GM18909 (cell line): ENCODE data around the gene CAMKK2.
A peak's percentile ranks its signal among the peaks of the same experiment; 100 is the strongest.
"Not testable (repeated sequence)": the region's sequence is repeated elsewhere in the genome, so short reads cannot be mapped to it uniquely, and the experiment has no call there.

Source experiments
- ATAC-seq: cut with Tn5 transposase; IDR thresholded peaks from one replicate; pipeline ENCODE4 v1.9.1; 2021; ENCODE audit warnings: mild to moderate bottlenecking; ENCODE audit not compliant: unreplicated experiment, poor library complexity

Gene CAMKK2

GRCh38 chr12:121296618-121297434, at the start of gene CAMKK2:
TSS of gene CAMKK2 (minus strand) at chr12:121296709. CDS start at chr12:121274526, 22,183 bp downstream.
- peak; percentile 68 for ATAC-seq

- no peak for ATAC-seq
These were observed 48.8 kb upstream of the CAMKK2 start for GRCh38 chr12:121345151-121345815.

- no peak for ATAC-seq
These were observed 48.0 kb upstream of the CAMKK2 start for GRCh38 chr12:121344506-121344905.

GRCh38 chr12:121337416-121337815, 40.9 kb upstream of the CAMKK2 start:
- ATAC-seq: no peak

GRCh38 chr12:121334513-121335343, 38.2 kb upstream of the CAMKK2 start:
- ATAC-seq: no peak

- ATAC-seq: no peak
These were observed 37.2 kb upstream of the CAMKK2 start for GRCh38 chr12:121333747-121334146.

GRCh38 chr12:121331248-121331647, 34.7 kb upstream of the CAMKK2 start:
- no peak for ATAC-seq

- no peak for ATAC-seq
These were observed 34.2 kb upstream of the CAMKK2 start for GRCh38 chr12:121330692-121331091.

- no peak for ATAC-seq
These were observed 33.7 kb upstream of the CAMKK2 start for GRCh38 chr12:121330195-121330594.

GRCh38 chr12:121328620-121329019, 32.1 kb upstream of the CAMKK2 start:
- ATAC-seq: no peak

GRCh38 chr12:121326996-121327674, 30.6 kb upstream of the CAMKK2 start:
- no peak for ATAC-seq

GRCh38 chr12:121325922-121326396, 29.4 kb upstream of the CAMKK2 start:
- no peak for ATAC-seq

GRCh38 chr12:121323908-121324307, 27.4 kb upstream of the CAMKK2 start:
- ATAC-seq: no peak

- ATAC-seq: no peak
These were observed 21.6 kb upstream of the CAMKK2 start for GRCh38 chr12:121318121-121318520.

- ATAC-seq: no peak
These were observed 17.9 kb upstream of the CAMKK2 start for GRCh38 chr12:121314431-121314830.

- ATAC-seq: not testable (repeated sequence)
These were observed 13.7 kb upstream of the CAMKK2 start for GRCh38 chr12:121310231-121310630.

GRCh38 chr12:121307397-121307796, 10.9 kb upstream of the CAMKK2 start:
- not testable (repeated sequence) for ATAC-seq

GRCh38 chr12:121304306-121304705, 7.8 kb upstream of the CAMKK2 start:
- no peak for ATAC-seq

- no peak for ATAC-seq
These were observed 5.4 kb upstream of the CAMKK2 start for GRCh38 chr12:121301876-121302275.
